Spleen (tissue), 7 donors: ENCODE data around the gene EEIG2.

ENCODE experiments used
- POLR2A ChIP-seq, 3 donors: fragments of 450-650 bp; IDR thresholded peaks; one replicate each; pipeline ENCODE4 v1.5.1; 2017; ENCODE audit warnings: antibody characterized with exemption in 3 of 3, mild to moderate bottlenecking in 1 of 3
- POLR2AphosphoS5 ChIP-seq, 3 donors: sonication (generic); formaldehyde crosslinking; IDR thresholded peaks; one replicate each; pipeline ENCODE4 v1.5.1; 2017; ENCODE audit warnings: antibody characterized with exemption in 3 of 3
- TF ChIP-seq, protein P1 (sequence below), 11 experiments: fragments of 200-600 bp in 7 of 11; fragments of 450-650 bp in 4 of 11; sonication (generic) in 4 of 11; IDR thresholded peaks in 8 of 11; conservative IDR thresholded peaks in 3 of 11; 1 replicate in 7 of 11; 2 replicates in 4 of 11; pipeline versions ENCODE4 v1.4.0 to v1.8.0; 2016 to 2021; ENCODE audit warnings: antibody characterized with exemption in 11 of 11, inconsistent platforms in 4 of 11, mild to moderate bottlenecking in 1 of 11
- donor health status: DM: no; HTN: no; CAD: no; lungs with moderate emphysema.
- donor health status: DM: no; HTN: no; CAD: no.
- donor health status: DM: no; HTN: no; CAD: no.

- TF ChIP-seq, protein P1, sequence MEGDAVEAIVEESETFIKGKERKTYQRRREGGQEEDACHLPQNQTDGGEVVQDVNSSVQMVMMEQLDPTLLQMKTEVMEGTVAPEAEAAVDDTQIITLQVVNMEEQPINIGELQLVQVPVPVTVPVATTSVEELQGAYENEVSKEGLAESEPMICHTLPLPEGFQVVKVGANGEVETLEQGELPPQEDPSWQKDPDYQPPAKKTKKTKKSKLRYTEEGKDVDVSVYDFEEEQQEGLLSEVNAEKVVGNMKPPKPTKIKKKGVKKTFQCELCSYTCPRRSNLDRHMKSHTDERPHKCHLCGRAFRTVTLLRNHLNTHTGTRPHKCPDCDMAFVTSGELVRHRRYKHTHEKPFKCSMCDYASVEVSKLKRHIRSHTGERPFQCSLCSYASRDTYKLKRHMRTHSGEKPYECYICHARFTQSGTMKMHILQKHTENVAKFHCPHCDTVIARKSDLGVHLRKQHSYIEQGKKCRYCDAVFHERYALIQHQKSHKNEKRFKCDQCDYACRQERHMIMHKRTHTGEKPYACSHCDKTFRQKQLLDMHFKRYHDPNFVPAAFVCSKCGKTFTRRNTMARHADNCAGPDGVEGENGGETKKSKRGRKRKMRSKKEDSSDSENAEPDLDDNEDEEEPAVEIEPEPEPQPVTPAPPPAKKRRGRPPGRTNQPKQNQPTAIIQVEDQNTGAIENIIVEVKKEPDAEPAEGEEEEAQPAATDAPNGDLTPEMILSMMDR (IDR thresholded peaks at IDR 0.05 in 8 of 11, conservative IDR thresholded peaks at IDR 0.05 in 3 of 11), result no peak
- no peak for TF ChIP-seq POLR2A (IDR thresholded peaks at IDR 0.05)
- no peak for TF ChIP-seq POLR2AphosphoS5 (IDR thresholded peaks at IDR 0.05)
Measured at GRCh38 chr1:108533351-108534083, 26.4 kb upstream of the EEIG2 start.
